Testis (tissue), 2 donors: ENCODE measurements around the gene DIO3.

Source experiments
- CTCF ChIP-seq, 3 experiments: fragments of 450-650 bp in 2 of 3; fragments of 200-600 bp in 1 of 3; sonication (generic) in 1 of 3; IDR thresholded peaks; one replicate each; pipeline ENCODE4 v1.5.1; 2016 to 2019; ENCODE audit warnings: antibody characterized with exemption in 3 of 3, mild to moderate bottlenecking in 2 of 3, moderate library complexity in 1 of 3
- POLR2A ChIP-seq: fragments of 450-650 bp; IDR thresholded peaks from one replicate; pipeline ENCODE4 v1.6.1; 2017; ENCODE audit warnings: antibody characterized with exemption, mild to moderate bottlenecking, moderate library complexity

GRCh38 chr14:101586531-101587430 lies 25.5 kb downstream of the DIO3 start:
- TF ChIP-seq CTCF (IDR thresholded peaks at IDR 0.05) = no peak
- TF ChIP-seq POLR2A = no peak
